Measurements from ENCODE around the gene WNK3. TPM values are rescaled to one million over a fixed set of nuclear protein-coding genes. Genes with fewer than 3 reads are reported as not detected.

The WNK3 gene
- polyA plus RNA-seq, 3 donors: not detected

DNA sequence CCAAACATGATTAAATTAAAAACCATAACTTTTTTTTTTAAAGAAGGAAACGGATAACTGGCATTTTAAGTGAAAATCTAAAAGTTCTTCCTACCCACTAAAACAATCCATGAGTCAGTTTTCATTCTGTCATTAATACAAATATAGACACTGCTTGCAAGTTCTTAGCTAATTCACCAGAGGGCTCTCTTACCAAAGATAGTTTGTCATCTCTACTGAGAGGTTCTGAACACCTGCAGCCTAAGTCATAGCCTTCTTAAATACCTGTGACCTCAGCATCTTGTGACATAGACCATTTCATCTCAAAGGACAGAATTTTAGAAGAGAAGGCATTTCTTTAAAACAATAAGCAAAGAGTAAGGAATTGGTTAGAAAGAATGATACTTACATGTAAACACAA is 109.5 kb downstream of the WNK3 start:
- intact Hi-C loops (cut with micrococcal nuclease): no loop called here
- Mint-ChIP-seq H3K36me3 (no peaks in the 10 kb centered on the region), H3K4me3 (no peak overlapping the region), H3K27ac (no peak overlapping the region), H3K9me3 (no peaks in the 10 kb centered on the region), H3K4me1 (no peaks in the 10 kb centered on the region), H3K27me3 (ENCODE audit: low read depth in 3 of 3) (peaks cover 0 to 11% (median 3%) of the 10 kb centered on the region in 3 donors)
- Histone ChIP-seq H3K27me3 (ENCODE audit: control insufficient read depth in 2 of 2, insufficient read depth in 2 of 2, low read length in 2 of 2) (peaks cover 0 to 4% of the 10 kb centered on the region in 2 donors), H3K27ac (ENCODE audit: low read depth in 1 of 2, low read length in 2 of 2) (no peak overlapping the region), H3K4me3 (replicated peaks in 1 of 3; ENCODE audit: low read depth in 2 of 3, low read length in 3 of 3) (no peak overlapping the region), H4K20me1 (ENCODE audit: insufficient read depth, low read length) (no peaks in the 10 kb centered on the region), H3K4me1 (ENCODE audit: control insufficient read depth in 1 of 2, insufficient read depth in 2 of 2, low read length in 2 of 2) (no peaks in the 10 kb centered on the region), H3K36me3 (replicated peaks in 1 of 2; ENCODE audit: control insufficient read depth in 1 of 2, insufficient read depth in 2 of 2, low read length in 2 of 2) (no peaks in the 10 kb centered on the region), H3K9ac (ENCODE audit: insufficient read depth, low read length, poor library complexity, severe bottlenecking) (no peak overlapping the region), H3K9me3 (replicated peaks in 1 of 2; ENCODE audit: control insufficient read depth in 1 of 2, insufficient read depth in 1 of 2, low read length in 2 of 2) (no peaks in the 10 kb centered on the region), H2AFZ (ENCODE audit: insufficient read depth, low read depth, low read length, poor library complexity, severe bottlenecking) (no peak overlapping the region), H3K4me2 (replicated peaks; ENCODE audit: extremely low read depth, low read length, poor library complexity, severe bottlenecking) (no peak overlapping the region), H3K79me2 (ENCODE audit: insufficient read depth, low read length) (no peaks in the 10 kb centered on the region)
- no CpG with 5 or more reads among the region's 1 CpG for WGBS (ENCODE audit: insufficient coverage)
- no peak for DNase-seq
- TF ChIP-seq, protein P1, sequence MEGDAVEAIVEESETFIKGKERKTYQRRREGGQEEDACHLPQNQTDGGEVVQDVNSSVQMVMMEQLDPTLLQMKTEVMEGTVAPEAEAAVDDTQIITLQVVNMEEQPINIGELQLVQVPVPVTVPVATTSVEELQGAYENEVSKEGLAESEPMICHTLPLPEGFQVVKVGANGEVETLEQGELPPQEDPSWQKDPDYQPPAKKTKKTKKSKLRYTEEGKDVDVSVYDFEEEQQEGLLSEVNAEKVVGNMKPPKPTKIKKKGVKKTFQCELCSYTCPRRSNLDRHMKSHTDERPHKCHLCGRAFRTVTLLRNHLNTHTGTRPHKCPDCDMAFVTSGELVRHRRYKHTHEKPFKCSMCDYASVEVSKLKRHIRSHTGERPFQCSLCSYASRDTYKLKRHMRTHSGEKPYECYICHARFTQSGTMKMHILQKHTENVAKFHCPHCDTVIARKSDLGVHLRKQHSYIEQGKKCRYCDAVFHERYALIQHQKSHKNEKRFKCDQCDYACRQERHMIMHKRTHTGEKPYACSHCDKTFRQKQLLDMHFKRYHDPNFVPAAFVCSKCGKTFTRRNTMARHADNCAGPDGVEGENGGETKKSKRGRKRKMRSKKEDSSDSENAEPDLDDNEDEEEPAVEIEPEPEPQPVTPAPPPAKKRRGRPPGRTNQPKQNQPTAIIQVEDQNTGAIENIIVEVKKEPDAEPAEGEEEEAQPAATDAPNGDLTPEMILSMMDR (IDR thresholded peaks at IDR 0.05): no peak

GRCh38 chrX:54246866-54247265 is 111.0 kb downstream of the WNK3 start:
- Histone ChIP-seq H3K27me3 (ENCODE audit: control insufficient read depth in 2 of 2, insufficient read depth in 2 of 2, low read length in 2 of 2) (peaks cover 0 to 4% of the 10 kb centered on the region in 2 donors), H3K4me2 (replicated peaks; ENCODE audit: extremely low read depth, low read length, poor library complexity, severe bottlenecking) (no peak overlapping the region), H3K4me3 (replicated peaks in 1 of 3; ENCODE audit: low read depth in 2 of 3, low read length in 3 of 3) (no peak overlapping the region), H3K9me3 (replicated peaks in 1 of 2; ENCODE audit: control insufficient read depth in 1 of 2, insufficient read depth in 1 of 2, low read length in 2 of 2) (no peaks in the 10 kb centered on the region), H3K27ac (ENCODE audit: low read depth in 1 of 2, low read length in 2 of 2) (no peak overlapping the region), H3K36me3 (replicated peaks in 1 of 2; ENCODE audit: control insufficient read depth in 1 of 2, insufficient read depth in 2 of 2, low read length in 2 of 2) (no peaks in the 10 kb centered on the region), H3K4me1 (ENCODE audit: control insufficient read depth in 1 of 2, insufficient read depth in 2 of 2, low read length in 2 of 2) (no peaks in the 10 kb centered on the region), H3K79me2 (ENCODE audit: insufficient read depth, low read length) (no peaks in the 10 kb centered on the region), H4K20me1 (ENCODE audit: insufficient read depth, low read length) (no peaks in the 10 kb centered on the region), H3K9ac (ENCODE audit: insufficient read depth, low read length, poor library complexity, severe bottlenecking) (no peak overlapping the region), H2AFZ (ENCODE audit: insufficient read depth, low read depth, low read length, poor library complexity, severe bottlenecking) (no peak overlapping the region)
- Mint-ChIP-seq H3K27ac (no peak overlapping the region), H3K27me3 (ENCODE audit: low read depth in 3 of 3) (peaks cover 0 to 11% (median 3%) of the 10 kb centered on the region in 3 donors), H3K4me1 (no peaks in the 10 kb centered on the region), H3K9me3 (no peaks in the 10 kb centered on the region), H3K4me3 (no peak overlapping the region), H3K36me3 (no peaks in the 10 kb centered on the region)
- TF ChIP-seq, protein P1 (IDR thresholded peaks at IDR 0.05): no peak
- intact Hi-C loops (cut with micrococcal nuclease): no loop called here
- DNase-seq: no peak

All from CD14-positive monocyte (primary cell).